SIG-M5 treated with dmso at 0.1 percent for 504 hours (cell line): ENCODE results near the gene PLXNA2.

Source experiments
- DNase-seq: peaks from one replicate; lab custom pipeline; 2025; ENCODE audit not compliant: unreplicated experiment; lab: John Stamatoyannopoulos, UW

The PLXNA2 gene

DNA sequence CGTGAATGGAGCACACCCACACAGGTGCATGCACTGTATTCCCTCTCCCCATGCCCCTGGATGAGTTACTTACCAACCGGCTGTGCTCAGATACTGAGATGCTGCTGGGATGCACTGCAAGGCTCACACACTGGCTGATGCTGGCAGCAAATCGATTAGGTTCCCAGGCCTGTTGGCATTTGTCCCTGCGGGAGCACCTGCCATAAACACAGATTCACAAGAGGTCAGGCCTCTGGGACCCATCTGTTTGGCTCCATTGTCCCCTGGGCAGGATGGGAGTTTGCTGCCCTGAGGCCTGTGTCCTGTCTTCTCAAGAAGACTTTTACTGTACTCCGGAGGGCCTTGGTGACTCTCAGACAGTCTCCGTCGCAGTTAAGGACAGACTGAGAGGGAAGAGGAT is 145.4 kb downstream of the PLXNA2 start:
- no peak for DNase-seq

DNA sequence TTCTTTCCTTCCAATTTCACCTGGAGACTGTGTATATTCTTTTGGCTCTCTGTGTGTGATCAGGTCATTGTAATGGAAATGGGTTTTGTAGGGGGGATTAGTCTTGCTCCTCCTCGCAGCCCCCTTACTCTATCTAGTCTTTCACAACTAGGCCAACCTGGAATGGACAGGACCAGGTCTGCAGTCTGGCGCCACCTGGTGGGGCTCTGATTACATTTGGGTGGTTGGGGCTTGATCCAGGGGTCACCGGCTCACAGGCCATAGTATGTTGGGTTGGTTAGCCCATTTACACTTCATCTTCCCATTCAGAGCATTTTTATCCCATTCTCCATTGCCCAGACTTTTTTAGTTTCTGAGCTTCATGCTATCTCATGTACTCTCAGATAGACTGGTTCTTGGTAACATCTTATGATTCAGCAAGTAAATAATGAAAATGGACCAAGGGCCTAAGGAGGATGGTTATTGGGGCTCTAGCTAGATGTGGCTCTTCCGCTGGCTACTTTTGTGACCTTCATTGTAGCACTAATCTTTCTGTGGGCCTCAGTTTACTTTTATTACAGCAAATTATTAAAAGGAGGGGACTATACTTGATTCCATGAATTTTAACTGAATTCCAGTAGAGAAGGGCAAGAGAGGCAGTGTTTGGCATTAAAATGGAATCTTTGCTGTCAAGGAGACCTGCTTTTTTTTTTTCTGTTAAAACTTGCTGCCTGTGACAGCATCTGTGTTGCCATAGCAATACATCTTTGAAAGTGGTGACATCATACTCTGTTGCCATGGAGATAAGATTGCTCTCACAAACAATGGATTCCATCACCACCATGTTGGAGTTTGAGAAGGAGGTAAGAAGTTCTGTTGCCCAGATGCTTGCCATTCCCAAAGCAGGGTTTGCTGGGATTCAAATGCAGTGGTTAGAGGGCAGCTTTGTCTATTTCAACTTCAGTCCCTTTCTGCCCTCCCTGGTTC is 150.1 kb downstream of the PLXNA2 start:
- no peak for DNase-seq

DNA sequence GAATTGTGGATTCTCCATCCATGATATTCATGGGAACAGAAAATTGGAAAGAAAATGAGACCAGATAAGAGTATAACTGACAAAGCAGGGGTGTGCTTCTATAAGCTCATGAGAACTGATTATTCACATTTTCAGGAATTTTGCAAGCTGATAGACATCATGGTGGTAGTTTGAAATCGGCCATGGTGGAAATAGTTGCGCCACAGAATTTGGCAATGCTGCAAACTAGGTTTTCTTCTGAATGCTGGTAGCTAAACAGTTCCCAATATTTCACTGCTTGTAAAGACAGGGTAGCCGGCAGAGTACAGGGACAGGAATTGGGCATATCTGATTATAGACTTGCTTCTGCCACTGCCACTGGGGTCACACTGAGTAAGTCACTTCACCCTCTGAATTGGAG is 151.1 kb downstream of the PLXNA2 start:
- no peak for DNase-seq

DNA sequence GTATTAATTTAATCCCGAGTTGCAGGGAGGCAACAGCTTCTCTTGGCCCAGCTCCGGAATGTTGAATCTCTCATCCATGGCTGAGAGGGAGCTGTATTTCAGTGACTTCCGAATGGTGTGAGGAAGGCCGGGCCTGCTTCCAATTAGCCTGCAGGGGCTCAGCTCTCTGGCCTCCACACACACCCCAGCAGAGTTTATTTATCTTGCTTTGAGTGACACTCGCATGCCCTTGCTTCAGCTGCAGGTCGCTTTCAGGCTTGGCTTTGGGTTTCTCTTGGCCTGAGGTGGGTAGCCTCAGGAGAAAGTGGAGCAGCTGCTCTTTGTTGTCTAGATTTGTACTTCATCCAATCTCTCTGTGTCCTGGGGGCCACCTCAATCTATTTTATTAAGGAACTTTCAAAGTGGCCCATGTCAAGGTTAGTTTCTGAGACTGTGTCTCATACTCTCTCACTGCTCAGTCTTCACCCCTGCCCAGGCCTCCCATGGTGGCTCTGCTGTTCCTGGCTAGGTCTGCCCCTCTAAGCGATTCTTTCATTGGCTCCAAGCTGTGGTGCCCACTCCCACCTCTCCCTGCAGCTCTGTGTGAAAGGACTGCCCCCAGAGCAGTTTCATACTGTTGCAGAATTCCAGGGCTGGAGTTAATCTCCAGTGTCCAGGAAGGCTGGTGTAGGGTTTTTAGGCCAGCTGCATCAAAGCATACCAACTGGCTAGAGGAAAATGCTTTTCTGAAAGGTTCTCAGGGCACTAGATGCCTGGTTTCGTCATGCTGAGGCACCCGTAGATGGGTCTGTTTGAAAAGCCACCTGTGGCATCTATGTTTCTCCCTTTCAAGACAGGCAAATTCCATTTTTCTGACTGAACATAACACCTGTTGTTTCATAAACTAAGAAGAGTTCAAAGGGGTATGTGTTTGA is 153.5 kb downstream of the PLXNA2 start:
- no peak for DNase-seq

DNA sequence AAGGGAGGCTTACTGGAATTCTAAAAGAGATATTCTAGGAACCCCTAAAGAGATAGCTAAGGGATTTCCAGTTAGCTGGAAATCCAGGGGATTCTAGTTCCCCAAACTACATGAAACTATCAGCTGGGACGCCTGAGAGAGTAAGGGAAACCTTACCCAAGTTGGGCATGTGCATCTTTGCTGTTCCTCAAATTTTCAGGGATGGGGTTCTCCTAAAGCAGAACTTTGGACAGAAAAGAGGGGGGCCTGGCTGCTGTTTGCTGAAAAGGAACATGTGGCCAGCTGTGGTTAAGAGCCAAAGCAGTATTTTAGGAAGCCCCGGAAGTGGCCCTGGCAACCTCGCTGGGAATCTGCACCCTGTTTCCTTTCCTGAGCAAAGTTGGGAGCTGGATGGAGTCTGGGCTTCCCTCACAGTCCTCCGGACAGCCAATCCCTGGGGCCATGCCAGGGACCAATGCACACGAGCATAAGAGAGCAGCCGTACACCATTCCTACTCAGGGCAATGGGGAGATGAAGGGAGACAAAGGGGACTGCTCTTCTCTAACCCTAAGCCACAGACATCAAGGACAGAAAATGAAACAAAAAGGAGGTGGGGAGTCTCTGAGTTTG is 154.3 kb downstream of the PLXNA2 start:
- no peak for DNase-seq

DNA sequence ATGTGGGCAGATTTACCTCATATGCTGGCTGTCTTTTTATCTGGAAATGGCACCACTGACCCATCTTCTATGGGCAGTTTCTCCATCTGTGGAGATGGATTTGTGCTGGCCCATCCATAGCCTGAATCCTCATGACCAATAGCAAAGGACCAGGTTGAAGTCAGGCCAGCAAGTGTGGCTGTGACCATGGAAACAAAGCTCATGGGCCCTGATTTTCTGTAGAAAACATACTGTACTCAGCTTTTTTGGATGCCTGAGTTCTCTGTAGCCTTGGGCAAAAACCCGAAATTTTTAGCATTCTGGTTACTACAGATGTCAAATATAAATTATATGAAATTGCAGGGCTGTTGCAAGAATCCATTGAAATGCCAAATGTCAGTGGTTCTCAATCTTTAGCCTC is 155.0 kb downstream of the PLXNA2 start:
- no peak for DNase-seq

DNA sequence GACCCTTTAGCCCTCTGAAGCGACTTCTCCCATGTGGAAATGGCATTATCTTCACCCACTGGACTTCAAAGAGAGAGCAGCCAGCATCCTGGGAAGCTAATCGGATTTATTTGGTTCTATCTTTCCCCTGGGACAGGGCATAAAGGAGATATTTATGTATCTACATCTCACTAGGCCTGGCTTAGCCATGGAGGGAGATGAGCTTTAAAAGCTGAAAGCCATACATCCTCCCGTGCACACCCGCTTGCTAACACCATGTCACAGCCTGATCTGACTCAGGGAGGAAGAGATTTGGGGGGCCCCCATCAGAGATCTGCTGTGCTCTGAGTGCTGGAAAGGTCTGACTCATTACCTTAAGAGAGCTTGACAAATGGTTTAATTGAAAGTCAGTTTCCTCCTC is 155.9 kb downstream of the PLXNA2 start:
- DNase-seq, result no peak

DNA sequence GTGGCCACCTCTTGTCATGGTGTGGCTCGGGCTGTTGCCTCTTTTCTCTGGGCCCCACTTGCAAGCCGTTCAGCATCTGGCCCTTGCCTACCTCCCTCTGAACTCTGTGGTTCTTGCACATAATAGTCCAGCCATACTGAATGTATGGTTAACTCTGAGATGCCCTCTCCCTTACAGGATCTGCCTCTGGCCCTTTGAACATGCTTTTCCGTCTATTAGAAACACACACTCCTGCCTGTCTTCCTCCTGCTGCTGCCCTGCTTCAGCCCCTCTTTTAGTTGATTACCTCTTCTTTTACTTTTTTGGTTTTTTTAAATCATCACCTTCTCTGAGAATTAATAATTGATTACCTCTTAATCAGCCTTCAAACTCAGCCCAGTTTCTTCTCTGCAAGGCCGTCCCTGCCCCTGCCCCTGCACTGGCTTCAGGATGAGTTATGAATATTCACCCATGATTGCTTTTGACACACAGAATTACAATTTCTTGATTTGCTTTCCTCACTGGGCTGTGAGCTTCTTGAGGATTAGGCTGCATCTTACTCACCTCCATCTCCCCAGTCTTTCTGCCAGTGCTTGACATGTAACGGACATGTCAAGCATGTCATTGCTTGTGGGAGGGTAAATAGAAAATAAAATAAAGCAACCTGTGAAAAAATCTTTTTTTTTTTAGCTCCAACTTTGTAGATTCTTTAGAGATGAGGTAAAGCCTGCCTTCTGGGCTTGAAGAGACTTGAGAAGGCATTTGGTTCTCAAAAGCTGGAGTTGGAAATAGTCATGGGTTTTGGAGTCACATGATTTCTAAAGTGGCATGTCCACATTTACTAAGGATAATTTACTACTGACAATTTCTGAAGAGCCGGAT is 158.3 kb downstream of the PLXNA2 start:
- no peak for DNase-seq

DNA sequence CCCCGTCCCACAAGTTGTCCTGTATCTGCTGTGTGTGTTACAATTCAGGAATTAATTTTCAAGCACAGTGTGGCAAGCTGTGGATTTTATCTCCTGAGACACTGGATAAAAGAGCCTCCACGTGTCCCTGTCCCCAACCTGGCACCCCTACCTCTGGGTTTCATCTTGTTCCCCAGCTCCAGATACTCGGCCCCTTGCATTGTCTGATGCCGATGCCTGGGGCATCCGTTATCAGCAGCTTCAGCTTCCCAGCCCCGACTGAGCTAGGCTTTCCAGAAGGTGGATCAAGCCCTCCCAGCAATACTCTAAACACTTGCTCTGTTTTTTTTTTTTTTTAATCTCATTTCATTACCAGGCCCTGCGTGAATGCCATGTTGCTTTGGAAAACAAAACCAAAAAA is 159.4 kb downstream of the PLXNA2 start:
- DNase-seq, result no peak

DNA sequence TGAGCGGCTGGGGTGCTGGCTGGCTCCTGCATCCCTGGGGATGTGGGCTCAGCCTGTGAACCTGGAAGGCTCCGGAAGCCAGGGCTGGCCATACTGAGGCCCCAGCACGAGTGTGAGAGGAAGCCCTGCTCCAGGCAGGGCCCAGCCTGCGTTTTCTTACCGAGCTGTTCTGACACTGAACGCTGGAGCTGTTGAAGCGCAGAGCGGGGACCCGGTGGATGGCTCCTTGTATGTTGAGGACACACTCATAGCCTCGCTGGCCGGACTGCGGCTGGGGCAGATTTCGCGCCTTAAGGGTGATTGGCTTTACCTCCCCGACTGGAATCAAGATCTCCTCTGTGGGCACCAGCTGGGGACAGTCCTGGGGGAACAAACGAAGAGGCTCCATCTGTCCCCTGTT is 160.0 kb downstream of the PLXNA2 start:
- DNase-seq, result no peak

DNA sequence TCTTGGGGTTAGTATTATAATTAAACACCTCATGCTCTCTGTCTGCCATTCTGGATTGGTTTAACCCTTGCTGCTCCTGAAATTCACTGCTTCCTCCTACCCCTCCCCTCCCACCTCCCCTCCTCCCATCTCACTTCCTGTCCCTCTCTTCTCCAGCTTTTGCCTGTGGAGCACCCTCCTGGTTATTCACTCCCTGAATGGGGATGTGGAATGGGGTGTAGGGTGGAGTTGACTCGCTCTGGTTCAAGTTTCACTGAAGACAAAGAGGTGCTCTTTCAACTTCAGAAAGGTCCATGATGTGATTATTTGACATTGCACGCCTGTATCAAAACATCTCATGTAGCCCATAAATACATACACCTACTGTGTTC is 160.5 kb downstream of the PLXNA2 start:
- DNase-seq, result no peak

DNA sequence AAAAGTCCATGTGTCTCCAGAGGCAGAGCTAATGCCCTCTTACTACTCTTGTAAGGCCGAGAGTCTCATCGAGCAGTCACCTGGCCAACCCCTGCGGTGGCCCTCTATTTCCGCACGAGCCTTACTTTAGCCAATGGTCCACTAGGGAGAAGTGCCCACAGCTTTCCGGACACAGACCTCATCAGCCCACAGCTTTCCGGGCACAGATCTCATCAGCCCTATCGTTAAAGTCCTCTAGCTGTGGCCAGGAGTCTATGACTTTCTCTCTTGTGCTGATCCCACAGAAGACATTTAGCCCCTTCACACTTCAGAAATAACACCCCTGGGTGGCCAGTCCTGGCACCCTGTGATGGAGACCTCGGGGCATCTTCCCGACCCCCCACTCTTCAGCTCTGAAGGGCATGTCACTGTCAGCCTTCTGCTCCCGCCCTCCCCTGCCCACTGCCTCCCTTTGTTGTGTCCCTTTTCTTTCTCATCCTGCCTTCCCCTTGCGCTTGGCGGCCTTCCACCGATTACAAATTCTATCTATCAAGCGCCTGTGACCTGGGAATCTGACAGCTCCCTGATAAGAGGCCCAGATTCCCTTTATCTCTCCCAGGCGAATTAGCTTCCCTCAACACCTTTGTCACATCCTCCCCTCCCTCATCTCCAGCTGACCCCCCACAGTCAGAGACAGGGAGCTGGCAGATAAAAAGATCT is 161.0 kb downstream of the PLXNA2 start:
- DNase-seq, result no peak

DNA sequence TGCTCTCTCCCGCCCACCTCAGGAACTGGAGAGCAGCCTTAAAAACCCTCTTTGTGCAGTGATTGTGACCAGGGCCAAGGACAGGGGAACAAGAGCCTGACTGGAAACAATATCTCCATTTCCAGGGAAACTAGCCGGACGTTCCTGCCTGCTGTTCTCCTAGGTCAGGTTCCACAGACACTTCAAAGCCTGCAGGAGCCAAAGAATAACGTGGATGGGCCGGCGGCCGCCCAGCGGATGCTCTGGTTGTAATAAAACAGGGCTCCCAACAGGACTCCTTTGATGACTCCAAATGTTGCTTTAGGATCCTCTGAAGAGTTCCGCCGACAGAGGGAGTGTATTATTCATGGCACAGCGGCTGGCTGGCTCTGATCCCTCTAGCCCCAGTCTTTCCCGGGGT is 162.2 kb downstream of the PLXNA2 start:
- no peak for DNase-seq

DNA sequence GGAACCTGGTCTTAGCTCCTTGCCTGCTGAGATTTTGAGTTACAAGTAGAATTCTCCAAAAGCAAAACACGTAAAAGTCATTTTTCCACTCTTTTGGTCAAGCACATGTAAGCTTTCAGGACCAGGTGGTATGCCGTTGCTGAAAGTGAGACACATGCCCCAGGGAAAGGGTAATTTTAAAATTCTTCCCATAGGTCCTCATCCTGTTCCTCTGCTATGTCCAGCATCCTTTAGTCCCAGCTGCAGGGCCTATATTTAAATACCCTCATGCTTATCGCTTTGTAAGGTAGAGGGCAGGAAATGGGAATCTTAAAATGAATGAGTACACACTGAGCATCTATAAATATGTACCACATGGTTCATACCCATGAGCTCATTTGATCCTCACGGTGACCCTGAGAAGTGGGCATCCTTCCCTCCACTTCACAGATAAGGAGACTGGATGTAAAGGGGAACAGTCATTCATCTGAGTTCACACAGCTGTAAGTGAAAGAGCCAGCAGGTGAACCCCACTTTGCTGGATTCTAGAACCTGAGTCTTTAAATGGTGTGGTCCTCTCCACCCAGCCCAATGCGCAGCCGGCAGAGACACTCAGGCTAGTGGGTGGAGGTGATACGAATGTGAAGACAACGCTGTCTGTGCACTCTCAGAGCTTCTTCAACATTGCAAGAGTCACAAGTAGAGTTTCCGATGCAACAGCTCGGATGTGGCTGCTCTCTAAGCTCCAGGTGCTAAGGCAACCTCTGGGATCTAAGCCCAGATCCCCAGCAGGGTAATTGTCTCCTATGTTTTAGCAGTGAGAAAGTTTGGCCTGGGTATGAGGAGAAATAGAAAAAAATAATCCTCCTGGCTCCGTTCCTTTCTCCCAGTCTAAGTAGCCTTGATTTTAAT is 163.5 kb downstream of the PLXNA2 start:
- no peak for DNase-seq

DNA sequence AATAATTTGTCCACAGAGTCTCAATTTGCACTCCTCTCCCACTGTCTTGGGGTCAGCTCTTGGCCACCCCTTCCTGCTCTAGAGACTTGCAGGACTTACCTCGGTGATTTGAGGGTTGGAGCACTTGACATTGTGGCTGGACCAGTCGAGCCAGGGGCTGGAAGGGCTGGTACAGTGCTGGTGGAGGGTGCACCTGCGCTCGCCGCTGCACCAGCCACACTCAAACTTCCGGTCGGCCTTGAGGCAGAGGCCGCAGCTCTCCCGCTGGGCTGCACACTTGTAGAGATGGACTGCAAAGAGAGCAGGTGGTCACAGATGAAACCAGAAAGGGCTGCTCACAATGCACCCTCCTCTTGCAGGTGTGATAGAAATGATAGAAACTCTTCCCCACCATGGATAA is 165.0 kb downstream of the PLXNA2 start:
- DNase-seq, result no peak

DNA sequence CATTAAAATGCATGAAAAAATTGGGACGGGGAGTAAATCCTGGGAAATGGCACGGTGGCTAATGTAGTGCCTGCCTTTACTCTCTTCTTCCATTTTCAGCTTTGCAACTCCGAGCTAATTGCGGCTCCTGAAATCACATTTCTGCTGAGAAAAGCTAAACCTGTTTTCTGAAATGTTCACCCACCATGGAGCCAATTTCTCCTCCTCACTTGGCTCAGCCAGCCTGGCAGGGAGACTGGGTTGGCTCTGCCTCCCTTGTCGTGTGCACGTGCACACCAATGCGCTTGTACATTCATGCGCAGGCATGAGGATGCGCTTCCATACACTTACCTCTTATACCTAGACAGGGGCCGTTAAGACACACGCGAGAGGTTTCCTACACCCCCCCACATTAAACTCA is 165.4 kb downstream of the PLXNA2 start:
- no peak for DNase-seq

DNA sequence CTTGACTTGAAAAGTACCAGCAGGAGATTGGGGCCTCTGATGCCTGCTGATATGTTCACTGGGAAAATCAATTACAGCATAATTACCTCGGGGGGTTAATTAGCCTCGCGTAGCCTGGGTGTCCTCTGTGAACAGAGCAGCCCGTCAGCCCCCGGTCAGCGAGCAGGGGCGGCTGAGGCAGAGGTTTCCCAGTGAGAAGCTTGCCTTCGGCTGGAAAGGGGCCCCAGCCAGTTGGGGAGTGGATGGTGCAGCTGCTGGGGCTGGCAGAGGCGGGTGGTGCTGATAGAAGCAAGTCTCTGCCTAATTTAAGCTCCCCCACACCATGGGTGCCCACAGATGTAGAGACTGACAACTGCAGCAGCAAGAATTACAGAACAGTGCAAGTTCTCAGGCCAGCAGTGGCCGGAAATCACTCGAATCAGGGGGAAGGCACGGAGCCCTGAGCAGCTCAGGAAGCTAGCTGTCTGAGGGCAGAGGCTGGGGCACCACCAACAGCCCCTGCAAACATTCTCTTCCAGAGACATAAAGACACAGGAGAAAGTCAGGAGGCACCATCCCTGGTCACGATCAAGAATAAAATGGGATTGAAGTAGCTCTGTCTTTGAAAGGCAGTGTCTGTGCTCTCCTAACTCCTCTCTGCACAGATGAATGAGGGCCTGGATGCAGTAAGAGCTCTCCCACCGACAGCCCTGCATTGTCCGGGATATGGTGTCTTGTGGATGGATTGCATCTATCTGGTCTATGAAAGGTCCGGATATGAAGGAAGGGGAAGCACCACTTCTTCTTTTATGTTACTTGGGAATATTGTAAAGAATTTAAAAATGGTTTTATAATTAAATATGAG is 166.7 kb downstream of the PLXNA2 start:
- DNase-seq, result no peak

DNA sequence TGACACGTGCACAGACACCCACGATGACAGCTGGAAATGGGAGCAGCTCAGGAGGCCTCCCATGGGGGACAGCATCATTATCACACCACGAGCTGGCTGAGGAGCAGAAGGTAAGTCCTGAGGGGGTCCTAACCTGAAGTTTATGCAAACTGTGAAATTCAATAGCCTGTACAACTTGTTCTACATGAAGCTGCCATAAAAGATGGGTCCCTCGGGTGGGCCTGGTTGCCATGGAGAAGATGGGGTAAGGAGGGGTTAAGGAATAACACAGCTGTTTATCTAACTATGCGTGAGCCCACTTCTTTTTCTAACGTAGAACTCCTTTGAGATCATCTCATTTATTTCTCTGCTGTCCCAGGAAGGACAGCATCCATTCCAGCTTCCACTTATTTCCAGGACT is 169.8 kb downstream of the PLXNA2 start:
- no peak for DNase-seq
